Activated T-helper 1 cell treated with anti-CD3 and anti-CD28 coated beads, Interleukin-12 subunit alpha, Interleukin-12 subunit beta, Interleukin-2, Interleukin-4 antibody, amounts not matched to agents 30 ng/mL and 10 ng/mL and 1 ng/mL, durations not matched to agents 14 hours and 24 hours and 36 hours (primary cell): ENCODE measurements around the gene CD93. TPM values are rescaled to one million over a fixed set of nuclear protein-coding genes. Genes with fewer than 3 reads are reported as not detected.

ENCODE experiments used
- DNase-seq: peaks from one replicate; pipeline ENCODE4 v3.0.0; 2021; ENCODE audit warnings: low spot score
- H3K27ac Mint-ChIP-seq: one replicate; pipeline ENCODE4 v1.8.0; 2021; ENCODE audit warnings: mild to moderate bottlenecking, mixed read lengths
- H3K27me3 Mint-ChIP-seq: one replicate; pipeline ENCODE4 v1.8.0; 2022; ENCODE audit warnings: mild to moderate bottlenecking, moderate library complexity, mixed read lengths; ENCODE audit not compliant: insufficient read depth
- H3K36me3 Mint-ChIP-seq: one replicate; pipeline ENCODE4 v1.8.0; 2021; ENCODE audit warnings: low read depth, mixed read lengths
- H3K4me1 Mint-ChIP-seq: one replicate; pipeline ENCODE4 v1.8.0; 2021; ENCODE audit warnings: low read depth, mixed read lengths
- H3K4me3 Mint-ChIP-seq: one replicate; pipeline ENCODE4 v1.8.0; 2021; ENCODE audit warnings: mild to moderate bottlenecking, moderate library complexity, mixed read lengths
- H3K9me3 Mint-ChIP-seq: one replicate; pipeline ENCODE4 v1.8.0; 2021; ENCODE audit warnings: mixed read lengths
- intact Hi-C: fragments of 100-400 bp; cut with micrococcal nuclease; formaldehyde crosslinking; loops from one replicate; pipeline ENCODE4 v1.15.1; 2024
- total RNA-seq: library from RNA; stranded (reverse); gene quantifications from 2 replicates; pipeline ENCODE4 v1.2.3, GENCODE V29; 2022

CD93 gene
- total RNA-seq, 1 donor from 2014 or later, result 1.2 TPM

- H3K4me1 Mint-ChIP-seq, result no peaks in the 10 kb centered on the region
- no peaks in the 10 kb centered on the region for H3K9me3 Mint-ChIP-seq
- no peak for DNase-seq
- H3K4me3 Mint-ChIP-seq, result no peak overlapping the region
- intact Hi-C loops, result no loop called here
- H3K27me3 Mint-ChIP-seq, result peaks cover 7% of the 10 kb centered on the region
- H3K27ac Mint-ChIP-seq, result no peak overlapping the region
- H3K36me3 Mint-ChIP-seq, result no peaks in the 10 kb centered on the region
Measured at GRCh38 chr20:23103284-23104018, 17.3 kb upstream of the CD93 start.

- Mint-ChIP-seq H3K4me3 (no peak overlapping the region), H3K4me1 (no peaks in the 10 kb centered on the region), H3K9me3 (no peaks in the 10 kb centered on the region), H3K27ac (no peak overlapping the region), H3K27me3 (peaks cover 9% of the 10 kb centered on the region), H3K36me3 (no peaks in the 10 kb centered on the region)
- intact Hi-C loops, result no loop called here
- DNase-seq, result no peak
Measured at GRCh38 chr20:23101696-23102406, 15.7 kb upstream of the CD93 start.

DNA sequence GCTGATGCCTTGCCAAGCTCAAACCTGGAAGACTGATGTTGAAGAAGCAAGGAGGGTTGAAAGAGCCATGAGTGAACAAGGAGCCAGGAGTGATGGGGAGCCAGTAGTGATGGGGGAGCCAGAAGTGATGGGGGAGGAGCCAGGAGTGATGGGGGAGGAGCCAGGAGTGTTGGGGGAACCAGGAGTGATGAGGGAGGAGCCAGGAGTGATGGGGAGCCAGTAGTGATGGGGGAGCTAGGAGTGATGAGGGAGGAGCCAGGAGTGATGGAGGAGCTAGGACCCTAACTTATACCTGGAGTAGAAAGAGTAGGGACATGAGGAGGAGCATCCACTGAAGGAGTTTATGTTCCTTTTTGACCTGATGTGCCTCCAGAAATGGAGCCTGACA, 14.6 kb upstream of the CD93 start:
- DNase-seq, result no peak
- Mint-ChIP-seq H3K27ac (no peak overlapping the region), H3K36me3 (no peaks in the 10 kb centered on the region), H3K4me1 (no peaks in the 10 kb centered on the region), H3K4me3 (no peak overlapping the region), H3K27me3 (peaks cover 13% of the 10 kb centered on the region), H3K9me3 (no peaks in the 10 kb centered on the region)
- intact Hi-C loops, result no loop called here

- intact Hi-C loops, result no loop called here
Measured at GRCh38 chr20:23099791-23100719, 13.9 kb upstream of the CD93 start.

DNA sequence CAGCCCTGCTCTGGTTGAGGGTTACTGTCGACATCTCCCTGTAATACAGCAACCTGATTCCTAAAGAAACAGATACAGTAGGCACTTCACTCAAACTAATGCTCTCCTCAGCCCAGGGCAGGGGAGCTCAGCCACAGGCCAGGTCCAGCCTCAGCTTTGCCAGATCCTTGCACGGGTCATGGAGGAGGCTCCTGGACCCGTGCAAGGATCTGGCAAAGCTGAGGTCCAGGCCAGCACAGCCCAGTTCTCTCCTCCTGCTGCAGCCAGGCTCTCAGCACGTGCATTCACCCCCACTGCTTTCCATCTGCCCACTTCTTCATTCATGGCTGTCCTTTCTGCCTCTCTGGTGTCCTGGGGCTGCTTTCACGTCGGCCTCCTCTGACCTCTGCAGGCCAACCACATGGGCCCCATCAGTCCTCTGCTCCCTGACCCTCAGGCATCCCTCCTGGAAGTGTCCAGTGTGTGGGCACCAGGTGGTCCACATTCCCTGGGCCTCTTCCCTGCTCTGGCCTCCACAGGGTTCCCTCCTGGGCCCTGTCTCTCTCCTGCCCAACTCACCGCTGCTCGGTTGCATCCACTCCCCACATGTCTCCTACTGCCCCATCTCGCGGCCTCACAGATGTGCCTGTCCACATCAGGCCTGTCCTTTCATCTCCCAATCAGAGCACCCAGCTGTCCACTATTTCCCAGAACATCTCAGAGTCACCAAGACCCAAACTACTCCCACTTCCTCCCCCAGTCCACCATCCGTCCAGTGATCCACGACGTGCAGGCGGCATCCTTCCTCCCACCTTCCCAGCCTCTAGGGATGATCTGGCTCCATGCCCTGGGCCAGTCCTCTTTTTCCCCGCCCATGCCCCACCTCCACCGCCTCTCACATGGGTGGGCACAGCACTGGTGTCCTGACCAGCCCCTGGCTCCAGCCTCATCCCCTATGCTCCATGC, 11.8 kb upstream of the CD93 start:
- DNase-seq, result no peak
- no peak overlapping the region for H3K4me3 Mint-ChIP-seq
- H3K9me3 Mint-ChIP-seq, result no peaks in the 10 kb centered on the region
- H3K4me1 Mint-ChIP-seq, result no peaks in the 10 kb centered on the region
- no peak overlapping the region for H3K27ac Mint-ChIP-seq
- intact Hi-C loops, result no loop called here
- peaks cover 17% of the 10 kb centered on the region for H3K27me3 Mint-ChIP-seq
- H3K36me3 Mint-ChIP-seq, result no peaks in the 10 kb centered on the region

More at GRCh38 chr20:23099791-23100719, 13.9 kb upstream of the CD93 start:
- Mint-ChIP-seq H3K36me3 (no peaks in the 10 kb centered on the region), H3K9me3 (no peaks in the 10 kb centered on the region), H3K4me3 (no peak overlapping the region), H3K27ac (no peak overlapping the region), H3K27me3 (peaks cover 13% of the 10 kb centered on the region), H3K4me1 (no peaks in the 10 kb centered on the region)
- no peak for DNase-seq

- intact Hi-C loops, result no loop called here
- DNase-seq, result no peak
- H3K27me3 Mint-ChIP-seq, result peaks cover 15% of the 10 kb centered on the region
- no peak overlapping the region for H3K4me3 Mint-ChIP-seq
- no peaks in the 10 kb centered on the region for H3K36me3 Mint-ChIP-seq
- H3K27ac Mint-ChIP-seq, result no peak overlapping the region
- H3K4me1 Mint-ChIP-seq, result no peaks in the 10 kb centered on the region
- H3K9me3 Mint-ChIP-seq, result no peaks in the 10 kb centered on the region
Measured at GRCh38 chr20:23096986-23097520, 10.9 kb upstream of the CD93 start.

GRCh38 chr20:23096097-23096496, 10.0 kb upstream of the CD93 start:
- peaks cover 15% of the 10 kb centered on the region for H3K27me3 Mint-ChIP-seq
- no peak overlapping the region for H3K27ac Mint-ChIP-seq
- intact Hi-C loops, result no loop called here
- H3K9me3 Mint-ChIP-seq, result no peaks in the 10 kb centered on the region
- H3K4me1 Mint-ChIP-seq, result no peaks in the 10 kb centered on the region
- no peaks in the 10 kb centered on the region for H3K36me3 Mint-ChIP-seq
- no peak overlapping the region for H3K4me3 Mint-ChIP-seq
- no peak for DNase-seq

GRCh38 chr20:23095499-23095898, 9.4 kb upstream of the CD93 start:
- Mint-ChIP-seq H3K4me1 (no peaks in the 10 kb centered on the region), H3K27ac (no peak overlapping the region), H3K9me3 (no peaks in the 10 kb centered on the region), H3K4me3 (no peak overlapping the region), H3K36me3 (no peaks in the 10 kb centered on the region), H3K27me3 (peaks cover 11% of the 10 kb centered on the region)
- intact Hi-C loops, result no loop called here
- no peak for DNase-seq

DNA sequence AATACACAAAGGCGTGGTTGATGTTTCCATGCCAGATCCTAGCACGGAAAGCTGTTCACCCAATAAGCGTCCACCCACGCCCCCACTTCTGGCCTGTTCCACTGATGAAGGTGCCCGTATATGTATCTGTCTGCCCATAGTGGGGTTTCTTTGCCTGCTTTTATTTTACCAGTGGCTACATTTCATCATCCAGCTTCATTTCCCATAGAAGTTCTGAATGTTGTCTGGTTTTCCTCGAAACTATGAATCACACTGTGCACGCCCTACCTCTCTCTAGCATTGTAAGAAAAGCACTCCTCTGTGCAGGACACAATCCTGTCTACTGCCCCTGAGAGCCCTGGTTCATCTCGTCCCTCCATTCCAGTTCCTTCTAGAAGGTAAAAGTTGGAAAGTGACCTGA, 8.8 kb upstream of the CD93 start:
- no peak for DNase-seq
- Mint-ChIP-seq H3K4me3 (no peak overlapping the region), H3K9me3 (no peaks in the 10 kb centered on the region), H3K36me3 (no peaks in the 10 kb centered on the region), H3K4me1 (no peaks in the 10 kb centered on the region), H3K27me3 (peaks cover 11% of the 10 kb centered on the region), H3K27ac (no peak overlapping the region)
- intact Hi-C loops, result no loop called here

DNA sequence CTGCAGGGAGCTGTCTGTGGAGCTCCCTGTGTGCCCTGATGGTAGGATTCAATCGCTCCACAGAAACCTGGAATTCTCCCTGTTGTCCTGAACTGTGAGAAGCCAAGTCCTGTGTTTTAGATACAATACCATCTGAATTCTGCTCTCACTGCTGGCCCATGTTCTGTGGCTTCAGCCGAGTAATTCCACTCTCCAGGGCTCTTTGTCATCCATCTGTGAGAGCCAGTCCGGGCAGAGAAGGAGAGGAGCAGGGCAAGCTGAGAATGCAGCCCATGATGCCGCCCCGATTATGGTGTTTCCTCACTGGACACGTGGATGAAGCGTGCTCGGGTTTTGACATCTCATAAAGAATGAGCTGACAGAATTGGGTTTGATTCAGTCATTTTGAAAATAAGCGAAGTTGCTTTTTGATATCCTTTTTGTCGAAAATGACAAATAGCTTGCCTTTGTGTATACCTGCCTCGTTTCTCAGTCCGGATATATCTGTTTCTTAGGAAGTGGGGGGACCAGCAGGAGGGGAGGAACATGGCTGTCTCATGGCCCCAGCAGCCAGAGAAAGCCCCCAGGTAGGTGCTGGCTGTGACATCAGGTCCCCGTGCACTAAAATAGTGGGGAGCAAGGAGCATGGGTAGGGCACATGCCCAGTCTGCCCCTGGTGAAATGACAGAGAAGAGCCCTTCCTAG, 8.2 kb upstream of the CD93 start:
- Mint-ChIP-seq H3K4me3 (no peak overlapping the region), H3K27ac (no peak overlapping the region), H3K36me3 (no peaks in the 10 kb centered on the region), H3K9me3 (no peaks in the 10 kb centered on the region), H3K27me3 (peaks cover 11% of the 10 kb centered on the region), H3K4me1 (no peaks in the 10 kb centered on the region)
- intact Hi-C loops, result no loop called here
- DNase-seq, result no peak

- Mint-ChIP-seq H3K27me3 (peaks cover 12% of the 10 kb centered on the region), H3K27ac (no peak overlapping the region), H3K4me1 (no peaks in the 10 kb centered on the region), H3K4me3 (no peak overlapping the region), H3K36me3 (no peaks in the 10 kb centered on the region), H3K9me3 (no peaks in the 10 kb centered on the region)
- DNase-seq, result no peak
- intact Hi-C loops, result no loop called here
Measured at GRCh38 chr20:23093613-23094012, 7.5 kb upstream of the CD93 start.
